Thyroid gland (tissue), 4 donors: ENCODE results near the gene PDZD7. TPM values are rescaled to one million over a fixed set of nuclear protein-coding genes. Genes with fewer than 3 reads are reported as not detected.

Experiments used
- DNase-seq, 2 donors: peaks; one replicate each; pipeline ENCODE4 v3.0.0-alpha.2; 2019
- H3K27ac ChIP-seq, 3 donors: fragments of 200-600 bp; sonication (generic); 1 replicate in 2 of 3; 2 replicates in 1 of 3; pipeline ENCODE4 v1.5.1; 2016 to 2019; ENCODE audit warnings: mild to moderate bottlenecking in 1 of 3, moderate library complexity in 1 of 3
- H3K27me3 ChIP-seq: fragments of 200-600 bp; sonication (generic); one replicate; pipeline ENCODE4 v1.5.1; 2019
- H3K36me3 ChIP-seq, 2 donors: fragments of 200-600 bp; sonication (generic); one replicate each; pipeline ENCODE4 v1.5.1; 2016 to 2019
- H3K4me1 ChIP-seq, 2 donors: fragments of 200-600 bp; sonication (generic); one replicate each; pipeline ENCODE4 v1.5.1; 2017 to 2019
- H3K4me3 ChIP-seq, 3 donors: fragments of 200-600 bp; sonication (generic); replicated peaks in 1 of 3; 1 replicate in 2 of 3; 2 replicates in 1 of 3; pipeline ENCODE4 v1.5.1; 2016; ENCODE audit warnings: mild to moderate bottlenecking in 1 of 3
- H3K9me3 ChIP-seq: fragments of 200-600 bp; sonication (generic); one replicate; pipeline ENCODE4 v1.5.1; 2017
- POLR2A ChIP-seq, 2 donors: fragments of 450-650 bp; IDR thresholded peaks; one replicate each; pipeline ENCODE4 v1.6.1; 2017; ENCODE audit warnings: antibody characterized with exemption in 2 of 2, mild to moderate bottlenecking in 2 of 2, moderate library complexity in 1 of 2
- WGBS, 2 donors: methylation state at CpG; one replicate each; pipeline ENCODE4 v1.1.5; 2017; 5-methylcytosine and 5-hydroxymethylcytosine counted together
- intact Hi-C: fragments of 100-400 bp; cut with DNase I; formaldehyde crosslinking; loops from one replicate; pipeline ENCODE4 v1.15.1; 2023
- total RNA-seq, 4 donors: library from RNA; depleted of rRNA; stranded (reverse); fragments of >200 nt; gene quantifications; one replicate each; pipeline ENCODE4 v1.2.3, GENCODE V29; 2016
- TF ChIP-seq, protein P1 (sequence below), 6 experiments: fragments of 200-600 bp in 3 of 6; fragments of 450-650 bp in 3 of 6; sonication (generic) in 3 of 6; IDR thresholded peaks; one replicate each; pipeline ENCODE4 v1.5.1; 2016 to 2019; ENCODE audit warnings: antibody characterized with exemption in 6 of 6, mild to moderate bottlenecking in 2 of 6, inconsistent platforms in 1 of 6, moderate library complexity in 1 of 6

Gene PDZD7
- total RNA-seq, 4 donors from 2014 or later, result 0.24 to 1.1 (median 0.69) TPM

DNA sequence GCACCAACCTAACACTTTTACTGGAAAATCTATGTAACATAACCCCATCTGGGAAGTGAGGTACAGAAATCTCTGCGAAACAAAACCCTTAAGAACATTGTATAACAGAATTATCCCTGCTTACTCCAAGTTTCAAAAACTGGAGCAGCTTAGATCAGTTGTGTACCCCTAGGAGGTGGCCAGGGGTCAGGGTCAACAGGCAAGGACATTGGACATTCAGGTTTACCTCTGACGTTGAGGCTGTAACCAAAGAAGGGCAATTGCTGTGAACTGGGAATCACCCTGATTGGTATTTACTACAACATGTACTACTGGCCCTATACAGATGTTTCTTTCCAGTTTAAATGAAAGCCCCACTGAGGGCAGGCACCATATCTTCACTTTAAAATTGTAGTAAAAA, 13.2 kb upstream of the PDZD7 start:
- Histone ChIP-seq H3K27me3 (peaks cover 26% of the 10 kb centered on the region), H3K27ac (no peak overlapping the region), H3K4me3 (no peak overlapping the region), H3K9me3 (no peaks in the 10 kb centered on the region), H3K36me3 (no peaks in the 10 kb centered on the region), H3K4me1 (peaks cover 13% of the 10 kb centered on the region in 2 donors)
- no peak for TF ChIP-seq POLR2A (IDR thresholded peaks at IDR 0.05)
- TF ChIP-seq, protein P1, sequence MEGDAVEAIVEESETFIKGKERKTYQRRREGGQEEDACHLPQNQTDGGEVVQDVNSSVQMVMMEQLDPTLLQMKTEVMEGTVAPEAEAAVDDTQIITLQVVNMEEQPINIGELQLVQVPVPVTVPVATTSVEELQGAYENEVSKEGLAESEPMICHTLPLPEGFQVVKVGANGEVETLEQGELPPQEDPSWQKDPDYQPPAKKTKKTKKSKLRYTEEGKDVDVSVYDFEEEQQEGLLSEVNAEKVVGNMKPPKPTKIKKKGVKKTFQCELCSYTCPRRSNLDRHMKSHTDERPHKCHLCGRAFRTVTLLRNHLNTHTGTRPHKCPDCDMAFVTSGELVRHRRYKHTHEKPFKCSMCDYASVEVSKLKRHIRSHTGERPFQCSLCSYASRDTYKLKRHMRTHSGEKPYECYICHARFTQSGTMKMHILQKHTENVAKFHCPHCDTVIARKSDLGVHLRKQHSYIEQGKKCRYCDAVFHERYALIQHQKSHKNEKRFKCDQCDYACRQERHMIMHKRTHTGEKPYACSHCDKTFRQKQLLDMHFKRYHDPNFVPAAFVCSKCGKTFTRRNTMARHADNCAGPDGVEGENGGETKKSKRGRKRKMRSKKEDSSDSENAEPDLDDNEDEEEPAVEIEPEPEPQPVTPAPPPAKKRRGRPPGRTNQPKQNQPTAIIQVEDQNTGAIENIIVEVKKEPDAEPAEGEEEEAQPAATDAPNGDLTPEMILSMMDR (IDR thresholded peaks at IDR 0.05), result no peak
- WGBS, 2 donors, result 88 to 92% methylated on average over 2 of the region's 2 CpGs
- intact Hi-C loops, result no loop called here
- no peak for DNase-seq

DNA sequence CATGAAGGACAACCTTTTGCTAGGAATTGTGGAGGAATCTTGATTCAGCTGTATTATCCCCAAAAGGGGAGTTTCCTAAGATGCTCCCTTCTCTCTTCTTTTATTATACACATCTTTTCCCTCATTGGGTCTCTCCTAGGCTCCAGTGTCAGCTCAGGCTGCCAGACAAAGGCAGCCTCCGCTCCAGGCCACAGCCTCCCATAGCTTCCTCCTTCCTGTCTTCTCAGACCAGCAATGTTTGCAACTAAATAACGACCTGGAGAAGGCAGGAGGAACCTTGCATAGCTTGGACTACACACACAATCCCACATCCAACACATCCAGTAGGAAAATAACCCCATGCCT, 12.4 kb upstream of the PDZD7 start:
- TF ChIP-seq, protein P1 (IDR thresholded peaks at IDR 0.05), result no peak
- no peak for TF ChIP-seq POLR2A (IDR thresholded peaks at IDR 0.05)
- 19 to 24% methylated on average over 2 of the region's 2 CpGs for WGBS, 2 donors
- intact Hi-C loops, result no loop called here

DNA sequence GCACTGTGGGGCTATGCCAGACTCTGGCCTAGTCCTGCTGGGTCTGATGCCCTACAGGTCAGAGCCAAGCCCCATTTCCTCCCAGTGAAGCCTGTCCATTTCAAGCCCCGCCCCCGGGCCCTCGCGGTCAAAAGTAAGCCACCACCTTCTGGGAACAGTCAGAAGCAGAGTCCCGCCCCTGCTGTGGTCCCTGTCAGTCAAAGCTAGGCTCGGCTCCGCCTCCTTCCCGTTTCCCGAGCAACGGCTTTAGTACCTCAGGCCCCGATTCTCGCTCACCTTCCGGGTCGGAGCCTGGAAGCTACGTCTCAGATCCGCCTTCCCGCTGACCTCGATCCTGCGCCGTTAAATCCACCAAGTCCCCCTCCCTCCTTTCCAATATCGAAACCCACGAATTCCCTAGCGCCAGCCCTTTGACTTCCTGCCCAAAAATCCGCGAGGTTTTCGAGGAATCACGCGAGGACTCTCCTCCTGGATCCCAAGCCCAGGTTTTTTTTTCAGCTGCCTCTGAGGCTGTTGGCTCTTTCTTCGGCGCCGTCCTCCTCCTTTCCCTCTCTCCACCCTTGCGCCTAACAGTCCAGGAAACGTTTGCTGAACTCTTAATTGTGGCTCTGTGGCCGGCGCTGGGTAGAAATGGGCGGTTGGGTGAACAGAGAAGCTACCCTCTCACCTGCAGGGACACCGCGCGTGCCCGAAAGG, 11.9 kb upstream of the PDZD7 start:
- Histone ChIP-seq H3K27ac (peak overlapping the region; percentile 85 to 96 (median 89)), H3K36me3 (peaks cover 0 to 9% of the 10 kb centered on the region in 2 donors)
- peak; percentile 99 for DNase-seq

More for the DNA sequence above, 12.4 kb upstream of the PDZD7 start:
- peaks cover 18% of the 10 kb centered on the region for H3K27me3 ChIP-seq
- peaks cover 0 to 4% of the 10 kb centered on the region in 2 donors for H3K36me3 ChIP-seq
- peak overlapping the region in 2 of 3 donors; percentile 26 to 30 for H3K4me3 ChIP-seq
- peaks cover 13% of the 10 kb centered on the region in 2 donors for H3K4me1 ChIP-seq
- DNase-seq, result no peak
- H3K9me3 ChIP-seq, result no peaks in the 10 kb centered on the region
- H3K27ac ChIP-seq, result peak overlapping the region; percentile 85 to 96 (median 89)

DNA sequence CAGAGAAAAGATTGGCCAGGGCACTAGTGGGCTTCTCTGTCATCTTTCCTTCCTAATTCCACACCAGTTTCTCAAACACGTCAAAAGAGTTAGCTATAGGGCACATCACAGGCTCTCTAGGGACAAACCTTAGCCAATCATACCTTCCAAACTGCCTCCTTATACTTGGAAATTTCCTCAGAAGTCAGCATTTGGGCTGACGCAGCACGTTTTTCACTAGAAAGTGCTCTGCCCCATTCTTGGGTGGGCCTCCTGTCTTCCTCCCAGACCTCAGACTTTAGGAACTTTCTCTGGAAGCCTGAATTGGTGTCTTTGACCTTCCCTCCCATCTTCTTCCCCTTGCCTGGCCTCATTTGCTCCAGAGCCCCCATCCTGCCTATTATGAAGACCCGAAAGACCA, 11.2 kb upstream of the PDZD7 start:
- intact Hi-C loops, result no loop called here
- Histone ChIP-seq H3K9me3 (no peaks in the 10 kb centered on the region), H3K27ac (peak overlapping the region; percentile 85 to 96 (median 89)), H3K4me3 (no peak overlapping the region), H3K4me1 (peaks cover 13% of the 10 kb centered on the region in 2 donors), H3K27me3 (peaks cover 8% of the 10 kb centered on the region), H3K36me3 (peaks cover 6 to 15% of the 10 kb centered on the region in 2 donors)
- TF ChIP-seq POLR2A (IDR thresholded peaks at IDR 0.05), result no peak
- TF ChIP-seq, protein P1 (IDR thresholded peaks at IDR 0.05), result no peak
- 74 to 88% methylated on average over 4 of the region's 4 CpGs for WGBS, 2 donors
- no peak for DNase-seq

More for the DNA sequence above, 11.9 kb upstream of the PDZD7 start:
- Histone ChIP-seq H3K27me3 (peaks cover 12% of the 10 kb centered on the region), H3K9me3 (no peaks in the 10 kb centered on the region), H3K4me1 (peaks cover 13% of the 10 kb centered on the region in 2 donors), H3K4me3 (peak overlapping the region in 2 of 3 donors; percentile 26 to 30)
- TF ChIP-seq, protein P1 (IDR thresholded peaks at IDR 0.05), result no peak
- peak in 1 of 2 donors; percentile 63 for TF ChIP-seq POLR2A (IDR thresholded peaks at IDR 0.05)
- intact Hi-C loops, result no loop called here
- WGBS, 2 donors, result 1 to 3% methylated on average over 32 to 38 of the region's 40 CpGs

DNA sequence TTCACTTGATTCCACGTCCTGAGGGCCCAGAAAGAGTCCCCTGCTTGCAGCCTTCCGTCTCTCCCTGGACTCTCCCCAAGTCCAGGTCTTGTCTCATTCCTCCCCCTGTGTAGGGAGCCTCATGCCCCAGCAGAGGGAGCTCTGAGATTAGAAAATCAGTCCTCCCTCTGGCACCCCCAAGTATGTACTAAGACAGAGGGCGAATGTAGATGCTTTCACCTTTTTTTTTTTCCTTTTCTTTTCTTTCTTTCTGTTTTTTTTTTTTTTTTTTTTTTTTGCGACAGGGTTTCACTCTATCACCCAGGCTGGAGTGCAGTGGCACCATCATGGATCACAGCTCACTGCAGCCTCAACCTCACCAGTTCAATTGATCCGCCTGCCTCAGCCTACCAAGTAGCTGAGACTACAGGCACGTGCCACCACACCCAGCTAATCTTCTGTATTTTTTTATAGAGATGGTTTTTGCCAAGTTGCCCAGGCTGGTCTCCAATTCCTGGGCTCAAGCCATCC, 10.4 kb upstream of the PDZD7 start:
- TF ChIP-seq, protein P1 (IDR thresholded peaks at IDR 0.05), result peak; percentile 19 to 93 (median 80)
- no peak for TF ChIP-seq POLR2A (IDR thresholded peaks at IDR 0.05)
- peaks cover 14 to 22% of the 10 kb centered on the region in 2 donors for H3K36me3 ChIP-seq
- 26% methylated on average over 6 of the region's 6 CpGs for WGBS, 2 donors
- H3K27ac ChIP-seq, result no peak overlapping the region
- peaks cover 13% of the 10 kb centered on the region in 2 donors for H3K4me1 ChIP-seq
- H3K9me3 ChIP-seq, result no peaks in the 10 kb centered on the region
- DNase-seq, result peak; percentile 85 to 86
- H3K4me3 ChIP-seq, result no peak overlapping the region
- H3K27me3 ChIP-seq, result no peaks in the 10 kb centered on the region
- intact Hi-C loops, result no loop called here
